Left ventricle myocardium superior (tissue), 1 donor: ENCODE results near the gene LYVE1. TPM values are rescaled to one million over a fixed set of nuclear protein-coding genes. Genes with fewer than 3 reads are reported as not detected.

Experiments
- total RNA-seq: library from RNA; stranded (reverse); fragmentation: NEBNext Ultra II Directional; extraction: Animal tissue kit (Norgen Biotek cat#: 25700); gene quantifications from one replicate; pipeline ENCODE4 v1.2.1, GENCODE V29; 2021
- donor health status: DM: no; HTN: yes; CAD: no; lungs with severe emphysema.

LYVE1 gene
- total RNA-seq, 1 donor from 2014 or later: 53.8 TPM

Other genes with a start within 250 kb of the LYVE1 start
- gene AMPD3, start 113.4 kb downstream of the LYVE1 start, total RNA-seq: 3.7 TPM
- gene RNF141, start 27.5 kb downstream of the LYVE1 start, total RNA-seq: 34.1 TPM
- 5.2 TPM for gene IRAG1, start 125.1 kb upstream of the LYVE1 start, total RNA-seq
- 25.6 TPM for gene CTR9, start 182.6 kb upstream of the LYVE1 start, total RNA-seq
- 739 TPM for gene EIF4G2, start 240.3 kb upstream of the LYVE1 start, total RNA-seq